ENCODE results near the gene CCDC83.
"Not testable (repeated sequence)": the region's sequence is repeated elsewhere in the genome, so short reads cannot be mapped to it uniquely, and the experiment has no call there.

Gene CCDC83

GRCh38 chr11:85835263-85835662 is 19.9 kb upstream of the CCDC83 start:
- H3K4me3 ChIP-seq (ENCODE audit: low read depth, low read length), result no peak overlapping the region
- no peak for TF ChIP-seq CTCF (IDR thresholded peaks at IDR 0.05; ENCODE audit: low read depth, low read length)

DNA sequence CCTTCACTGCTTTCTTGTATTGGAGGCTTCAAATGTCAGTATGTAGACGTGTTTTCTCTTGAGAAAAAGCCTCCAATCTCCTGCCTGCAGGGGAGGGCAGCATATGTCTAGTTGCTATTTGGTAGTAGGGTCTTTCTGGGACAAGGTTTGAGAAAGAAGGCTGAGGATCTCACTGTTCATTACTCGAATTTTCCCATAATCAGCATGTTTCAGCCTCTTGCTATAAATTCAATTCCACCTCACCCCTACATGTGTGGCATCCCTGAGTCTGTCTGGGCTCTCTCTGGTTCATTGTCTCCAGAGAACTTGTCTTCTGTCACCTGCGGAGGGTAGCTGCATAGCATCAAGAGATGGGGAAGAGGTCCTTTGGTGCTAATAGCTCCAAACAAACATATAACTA is 19.5 kb upstream of the CCDC83 start:
- TF ChIP-seq CTCF (IDR thresholded peaks at IDR 0.05; ENCODE audit: low read depth, low read length), result no peak
- H3K4me3 ChIP-seq (ENCODE audit: low read depth, low read length), result no peak overlapping the region

- H3K4me3 ChIP-seq (ENCODE audit: low read depth, low read length), result not testable (repeated sequence)
These were observed 14.3 kb upstream of the CCDC83 start for GRCh38 chr11:85840932-85841331.

- TF ChIP-seq CTCF (IDR thresholded peaks at IDR 0.05; ENCODE audit: low read depth, low read length), result no peak
- H3K4me3 ChIP-seq (ENCODE audit: low read depth, low read length), result no peak overlapping the region
These were observed 11.3 kb upstream of the CCDC83 start for GRCh38 chr11:85843929-85844328.

DNA sequence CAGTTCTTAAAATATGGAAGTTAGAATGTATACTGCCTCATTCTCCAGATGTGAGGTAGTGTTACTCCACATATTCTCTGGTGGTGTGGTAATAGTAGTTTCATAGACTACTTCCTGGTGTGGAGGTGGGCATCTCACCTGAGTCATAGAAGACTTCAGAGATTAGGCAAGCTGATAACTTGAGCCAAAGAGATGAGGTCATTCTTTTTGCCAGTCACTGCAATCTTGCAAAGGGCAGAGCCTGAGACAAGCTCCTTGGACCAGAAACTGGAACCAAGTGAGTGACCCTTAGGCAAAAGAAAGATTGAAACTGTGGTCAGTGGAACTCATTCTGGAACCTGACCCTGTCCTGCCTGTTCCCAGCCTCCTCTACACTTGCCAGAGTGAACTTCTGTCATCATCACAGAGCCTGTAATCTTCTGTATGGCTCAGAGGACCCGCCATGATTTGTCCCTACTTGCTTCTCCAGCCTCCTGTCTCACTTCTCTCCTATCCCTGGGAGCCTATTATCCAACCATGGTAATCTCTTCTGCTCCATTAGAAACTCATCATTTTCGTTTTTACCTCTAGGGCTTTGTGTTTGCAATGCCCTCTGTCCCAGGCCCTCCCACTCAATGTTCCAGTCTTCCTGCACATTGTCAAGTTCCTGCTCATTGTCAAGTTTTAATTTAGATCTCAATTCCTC is 10.6 kb upstream of the CCDC83 start:
- TF ChIP-seq CTCF (IDR thresholded peaks at IDR 0.05; ENCODE audit: low read depth, low read length), result no peak
- no peak overlapping the region for H3K4me3 ChIP-seq (ENCODE audit: low read depth, low read length)

DNA sequence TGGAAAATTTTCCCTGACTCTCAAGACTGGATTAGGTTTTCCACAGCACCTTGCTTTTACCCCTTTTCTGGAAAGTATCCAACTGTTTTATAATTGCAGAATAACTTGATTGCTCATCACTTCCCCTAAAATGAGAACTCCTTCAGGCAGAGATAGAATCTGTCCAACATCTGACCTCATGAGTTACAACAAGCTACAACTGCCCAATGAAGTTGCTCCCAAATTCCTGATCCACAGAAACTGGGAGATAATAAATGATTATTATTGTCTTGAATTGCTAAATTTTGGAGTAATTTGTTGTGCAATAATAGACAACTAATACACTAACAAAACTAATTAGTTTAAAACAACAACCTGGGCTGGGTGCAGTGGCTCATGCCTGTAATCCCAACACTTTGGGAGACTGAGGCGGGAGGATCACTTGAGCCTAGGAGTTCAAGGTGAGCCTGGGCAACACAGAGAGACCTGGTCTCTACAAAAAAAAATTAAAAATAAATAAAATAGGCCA is 10.0 kb upstream of the CCDC83 start:
- no peak overlapping the region for H3K4me3 ChIP-seq (ENCODE audit: low read depth, low read length)
- TF ChIP-seq CTCF (IDR thresholded peaks at IDR 0.05; ENCODE audit: low read depth, low read length), result no peak

GRCh38 chr11:85847436-85847835 is 7.7 kb upstream of the CCDC83 start:
- H3K4me3 ChIP-seq (ENCODE audit: low read depth, low read length), result no peak overlapping the region
- no peak for TF ChIP-seq CTCF (IDR thresholded peaks at IDR 0.05; ENCODE audit: low read depth, low read length)

GRCh38 chr11:85848006-85848405 is 7.2 kb upstream of the CCDC83 start:
- TF ChIP-seq CTCF (IDR thresholded peaks at IDR 0.05; ENCODE audit: low read depth, low read length), result no peak
- H3K4me3 ChIP-seq (ENCODE audit: low read depth, low read length), result no peak overlapping the region

Data from WI38 (cell line).